Psoas muscle (tissue), 8 donors: ENCODE data around the gene BNC2. TPM values are rescaled to one million over a fixed set of nuclear protein-coding genes. Genes with fewer than 3 reads are reported as not detected.

Source experiments
- ATAC-seq, 4 donors: fragments of 200-7000 bp; cut with Tn5 transposase; one replicate each; pipeline ENCODE4 v1.9.1; 2020; ENCODE audit warnings: moderate library complexity in 3 of 4, mild to moderate bottlenecking in 2 of 4
- DNase-seq, 2 donors: peaks; one replicate each; pipeline ENCODE4 v3.0.0-alpha.2; 2020
- H3K27ac ChIP-seq: fragments of 200-600 bp; one replicate; pipeline ENCODE4 v1.8.0; 2022
- H3K27me3 ChIP-seq, 3 donors: fragments of 200-600 bp in 1 of 3; one replicate each; pipeline versions ENCODE4 v1.6.1 to v1.8.0; 2013 to 2022; ENCODE audit warnings: low read length in 2 of 3, mild to moderate bottlenecking in 2 of 3, moderate library complexity in 1 of 3; ENCODE audit not compliant: insufficient read depth in 3 of 3
- H3K36me3 ChIP-seq, 2 donors: fragments of 200-600 bp in 1 of 2; one replicate each; pipeline versions ENCODE4 v1.6.1 to v1.8.0; 2013 to 2022; ENCODE audit warnings: low read depth in 1 of 2, mild to moderate bottlenecking in 1 of 2, moderate library complexity in 1 of 2; ENCODE audit not compliant: insufficient read depth in 1 of 2
- H3K4me1 ChIP-seq: fragments of 200-600 bp; one replicate; pipeline ENCODE4 v1.8.0; 2022
- H3K4me3 ChIP-seq: fragments of 200-600 bp; one replicate; pipeline ENCODE4 v1.8.0; 2022; ENCODE audit warnings: mild to moderate bottlenecking
- H3K9me3 ChIP-seq: fragments of 200-600 bp; one replicate; pipeline ENCODE4 v1.8.0; 2022
- WGBS, 3 donors: extraction: QIAGEN DNeasy Blood & Tissue Kit; methylation state at CpG; one replicate each; pipeline versions ENCODE4 v1.1.6 to v1.1.7; 2013; 5-methylcytosine and 5-hydroxymethylcytosine counted together
- intact Hi-C, 2 donors: fragments of 100-400 bp; cut with DNase I; formaldehyde crosslinking; loops; one replicate each; pipeline versions ENCODE4 v1.11.0 to v1.14.2; 2022
- polyA plus RNA-seq, 3 donors: library from polyadenylated mRNA; stranded (reverse); fragments of 200-250 nt; gene quantifications; one replicate each; pipeline ENCODE4 v1.2.3, GENCODE V29; 2013
- total RNA-seq, 4 donors: library from RNA; stranded (reverse); fragmentation: NEBNext Ultra II Directional in 2 of 4; extraction: Animal tissue kit (Norgen Biotek cat#: 25700) in 2 of 4; gene quantifications; one replicate each; pipeline versions ENCODE4 v1.2.1 to v1.2.4, GENCODE V29; 2021 to 2023
- TF ChIP-seq, protein P1 (sequence below): fragments of 200-600 bp; IDR thresholded peaks from one replicate; pipeline ENCODE4 v1.8.0; 2022; ENCODE audit warnings: antibody characterized with exemption
- donor health status: healthy with polysubstance abuse.
- donor health status: DM: no; HTN: no; CAD: no; lungs with moderate emphysema.
- donor health status: Bipolar disorder and iron deficiency.
- donor health status: healthy.
- donor health status: DM: yes; HTN: yes; CAD: no.
- donor health status: DM: no; HTN: no; CAD: no.
- donor health status: DM: no; HTN: no; CAD: no.
- donor health status: DM: yes; HTN: yes; CAD: no.

BNC2 gene
- total and polyA plus RNA-seq, 7 donors: 1.3 to 168 (median 44.1) TPM

GRCh38 chr9:16869882-16870595 lies 431 bp downstream of the BNC2 start:
- H3K27me3 ChIP-seq: peaks cover 0 to 3% (median 0%) of the 10 kb centered on the region in 3 donors
- H3K9me3 ChIP-seq: no peaks in the 10 kb centered on the region
- 0 to 2% (median 1%) methylated on average over 43 to 58 of the region's 58 CpGs for WGBS, 3 donors
- peak overlapping the region; percentile 87 for H3K4me3 ChIP-seq
- intact Hi-C loops: loop anchor here (5.0 to 10.0 kb wide), 3 partner anchors 143 to 283 kb away; no protein-coding TSS in a partner anchor
- peak in 1 of 2 donors; percentile 29 for DNase-seq
- no peaks in the 10 kb centered on the region for H3K36me3 ChIP-seq
- peak overlapping the region; percentile 82 for H3K27ac ChIP-seq
- TF ChIP-seq, protein P1, sequence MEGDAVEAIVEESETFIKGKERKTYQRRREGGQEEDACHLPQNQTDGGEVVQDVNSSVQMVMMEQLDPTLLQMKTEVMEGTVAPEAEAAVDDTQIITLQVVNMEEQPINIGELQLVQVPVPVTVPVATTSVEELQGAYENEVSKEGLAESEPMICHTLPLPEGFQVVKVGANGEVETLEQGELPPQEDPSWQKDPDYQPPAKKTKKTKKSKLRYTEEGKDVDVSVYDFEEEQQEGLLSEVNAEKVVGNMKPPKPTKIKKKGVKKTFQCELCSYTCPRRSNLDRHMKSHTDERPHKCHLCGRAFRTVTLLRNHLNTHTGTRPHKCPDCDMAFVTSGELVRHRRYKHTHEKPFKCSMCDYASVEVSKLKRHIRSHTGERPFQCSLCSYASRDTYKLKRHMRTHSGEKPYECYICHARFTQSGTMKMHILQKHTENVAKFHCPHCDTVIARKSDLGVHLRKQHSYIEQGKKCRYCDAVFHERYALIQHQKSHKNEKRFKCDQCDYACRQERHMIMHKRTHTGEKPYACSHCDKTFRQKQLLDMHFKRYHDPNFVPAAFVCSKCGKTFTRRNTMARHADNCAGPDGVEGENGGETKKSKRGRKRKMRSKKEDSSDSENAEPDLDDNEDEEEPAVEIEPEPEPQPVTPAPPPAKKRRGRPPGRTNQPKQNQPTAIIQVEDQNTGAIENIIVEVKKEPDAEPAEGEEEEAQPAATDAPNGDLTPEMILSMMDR: no peak
- ATAC-seq: peak; percentile 25 to 44 (median 30)
- peaks cover 12% of the 10 kb centered on the region for H3K4me1 ChIP-seq

DNA sequence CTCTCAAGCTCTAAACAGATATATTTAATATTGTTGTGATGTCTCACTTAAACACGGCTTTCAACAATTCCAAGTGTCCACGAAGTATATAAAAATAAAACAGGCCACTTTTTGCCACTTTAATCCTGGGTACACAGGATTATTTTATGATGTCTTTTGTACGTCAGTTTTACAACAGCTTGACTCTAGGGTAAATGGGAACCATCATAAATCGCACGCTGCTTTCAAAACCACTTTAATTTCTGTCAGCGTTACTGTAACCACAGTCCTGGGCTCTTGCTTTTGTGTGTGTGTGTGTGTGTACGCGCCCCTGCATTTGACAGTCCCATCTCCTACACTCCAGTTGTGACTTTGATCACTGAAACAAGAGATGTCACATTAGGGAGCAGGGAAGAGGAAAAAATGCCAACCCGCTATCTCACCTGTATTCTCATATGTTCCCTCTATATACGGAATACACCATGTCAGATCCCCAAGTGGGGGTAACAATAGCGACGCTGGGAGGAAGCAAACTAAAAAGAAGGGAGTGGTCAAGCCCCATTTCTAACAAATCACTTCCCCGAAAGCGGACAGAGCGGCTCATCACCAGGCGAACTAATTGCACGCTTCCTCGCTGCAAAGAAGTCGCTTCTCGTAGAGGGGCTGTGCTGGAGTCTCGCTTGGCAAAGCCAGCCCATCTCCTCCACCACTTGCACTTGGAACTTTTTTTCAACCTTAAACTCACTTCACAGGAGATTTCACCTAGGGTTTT lies 1.2 kb downstream of the BNC2 start:
- intact Hi-C loops: loop anchor here in 1 of 2 donors (5.0 kb wide), 2 partner anchors 142 to 282 kb away; no protein-coding TSS in a partner anchor
- TF ChIP-seq, protein P1: no peak
- DNase-seq: no peak
- Histone ChIP-seq H3K4me3 (peak overlapping the region; percentile 87), H3K36me3 (no peaks in the 10 kb centered on the region), H3K4me1 (peaks cover 12% of the 10 kb centered on the region), H3K27ac (peak overlapping the region; percentile 82), H3K27me3 (peaks cover 0 to 3% (median 0%) of the 10 kb centered on the region in 3 donors), H3K9me3 (no peaks in the 10 kb centered on the region)
- peak in 2 of 4 donors; percentile 12 to 20 for ATAC-seq
- 36 to 67% (median 43%) methylated on average over 21 of the region's 21 CpGs for WGBS, 3 donors

DNA sequence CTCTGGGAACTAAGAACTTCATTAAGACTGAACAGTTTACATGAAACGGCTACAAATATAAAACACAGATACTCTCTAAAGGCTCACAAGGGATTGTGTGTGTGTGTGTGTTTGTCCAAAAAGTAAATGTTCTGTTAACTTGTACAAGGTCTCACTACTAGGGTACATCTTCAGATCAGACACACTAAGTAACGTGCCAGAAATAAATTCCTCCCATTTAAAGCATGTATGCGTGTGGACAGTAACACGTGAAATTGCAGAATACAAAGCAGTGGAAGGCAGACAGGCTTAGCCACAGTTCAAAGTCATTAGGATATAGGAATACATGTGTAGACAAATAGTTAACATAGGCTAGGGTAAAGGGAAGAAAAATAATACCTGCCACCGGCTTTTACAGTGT lies 1.8 kb downstream of the BNC2 start:
- ATAC-seq: no peak
- Histone ChIP-seq H3K4me1 (peaks cover 12% of the 10 kb centered on the region), H3K27me3 (peaks cover 0 to 3% (median 0%) of the 10 kb centered on the region in 3 donors), H3K4me3 (peak overlapping the region; percentile 87), H3K27ac (peak overlapping the region; percentile 82), H3K36me3 (no peaks in the 10 kb centered on the region), H3K9me3 (no peaks in the 10 kb centered on the region)
- intact Hi-C loops: loop anchor here in 1 of 2 donors (5.0 kb wide), 2 partner anchors 141 to 281 kb away; no protein-coding TSS in a partner anchor
- 41 to 76% (median 52%) methylated on average over 5 of the region's 5 CpGs for WGBS, 3 donors
- TF ChIP-seq, protein P1: no peak
- DNase-seq: no peak

GRCh38 chr9:16867576-16868311 lies 2.7 kb downstream of the BNC2 start:
- peak in 1 of 2 donors; percentile 34 for DNase-seq
- H3K27me3 ChIP-seq: peaks cover 0 to 3% (median 0%) of the 10 kb centered on the region in 3 donors
- peak overlapping the region; percentile 82 for H3K27ac ChIP-seq
- peak in 3 of 4 donors; percentile 27 to 30 (median 29) for ATAC-seq
- no peaks in the 10 kb centered on the region for H3K9me3 ChIP-seq
- WGBS, 3 donors: 27 to 49% (median 27%) methylated on average over 10 of the region's 10 CpGs
- peaks cover 8% of the 10 kb centered on the region for H3K4me1 ChIP-seq
- intact Hi-C loops: loop anchor here in 1 of 2 donors (5.0 kb wide), 2 partner anchors 140 to 280 kb away; no protein-coding TSS in a partner anchor
- peak overlapping the region; percentile 87 for H3K4me3 ChIP-seq
- H3K36me3 ChIP-seq: no peaks in the 10 kb centered on the region
- TF ChIP-seq, protein P1: no peak
